LHCN-M2 (cell line): ENCODE results near the gene FCGR3A. TPM values are rescaled to one million over a fixed set of nuclear protein-coding genes. Genes with fewer than 3 reads are reported as not detected.
"Not testable (repeated sequence)": the region's sequence is repeated elsewhere in the genome, so short reads cannot be mapped to it uniquely, and the experiment has no call there.

Experiments used
- DNase-seq: peaks from one replicate; pipeline ENCODE4 v3.0.0-alpha.2; 2012; ENCODE audit warnings: low read depth
- polyA plus RNA-seq: library from polyadenylated mRNA; unstranded; fragments of >200 nt; gene quantifications from one replicate; pipeline ENCODE4 v1.2.1, GENCODE V29; 2012; ENCODE audit warnings: missing spikeins
- total RNA-seq: library from RNA; depleted of rRNA; stranded (reverse); fragments of >200 nt; gene quantifications from 2 replicates; pipeline ENCODE4 v1.2.3, GENCODE V29; 2014; rRNA removed

Gene FCGR3A
- not detected in 2 replicates for total RNA-seq
- not detected for polyA plus RNA-seq

- DNase-seq: no peak
These were observed at the start of gene FCGR3A for GRCh38 chr1:161549652-161550051. Gene FCGR3A, minus strand, starts transcription at chr1:161549818. Its CDS starts 82 bp downstream, at chr1:161549736.

GRCh38 chr1:161597077-161597476, 47.5 kb upstream of the FCGR3A start:
- not testable (repeated sequence) for DNase-seq

GRCh38 chr1:161595583-161595982, 46.0 kb upstream of the FCGR3A start:
- DNase-seq: not testable (repeated sequence)

GRCh38 chr1:161595173-161595572, 45.6 kb upstream of the FCGR3A start:
- not testable (repeated sequence) for DNase-seq

GRCh38 chr1:161594269-161594984, 44.8 kb upstream of the FCGR3A start:
- not testable (repeated sequence) for DNase-seq

GRCh38 chr1:161593092-161593755, 43.6 kb upstream of the FCGR3A start:
- DNase-seq: not testable (repeated sequence)

- DNase-seq: not testable (repeated sequence)
These were observed 43.0 kb upstream of the FCGR3A start for GRCh38 chr1:161592586-161592985.

- not testable (repeated sequence) for DNase-seq
These were observed 40.3 kb upstream of the FCGR3A start for GRCh38 chr1:161589920-161590319.

GRCh38 chr1:161589365-161589764, 39.7 kb upstream of the FCGR3A start:
- DNase-seq: not testable (repeated sequence)

GRCh38 chr1:161588596-161588995, 39.0 kb upstream of the FCGR3A start:
- not testable (repeated sequence) for DNase-seq

GRCh38 chr1:161582882-161583281, 33.3 kb upstream of the FCGR3A start:
- DNase-seq: not testable (repeated sequence)

GRCh38 chr1:161580879-161581537, 31.4 kb upstream of the FCGR3A start:
- DNase-seq: not testable (repeated sequence)

- not testable (repeated sequence) for DNase-seq
These were observed 30.4 kb upstream of the FCGR3A start for GRCh38 chr1:161579856-161580507.

- not testable (repeated sequence) for DNase-seq
These were observed 27.1 kb upstream of the FCGR3A start for GRCh38 chr1:161576676-161577075.

GRCh38 chr1:161571703-161572102, 22.1 kb upstream of the FCGR3A start:
- not testable (repeated sequence) for DNase-seq

GRCh38 chr1:161566602-161566960, 17.0 kb upstream of the FCGR3A start:
- DNase-seq: not testable (repeated sequence)

GRCh38 chr1:161563522-161563921, 13.9 kb upstream of the FCGR3A start:
- not testable (repeated sequence) for DNase-seq

- DNase-seq: not testable (repeated sequence)
These were observed 12.8 kb upstream of the FCGR3A start for GRCh38 chr1:161562441-161562840.

- not testable (repeated sequence) for DNase-seq
These were observed 11.5 kb upstream of the FCGR3A start for GRCh38 chr1:161560960-161561715.

GRCh38 chr1:161557506-161558450, 8.2 kb upstream of the FCGR3A start:
- DNase-seq: not testable (repeated sequence)
